HG03457 (cell line): ENCODE data around the gene TWIST1.

Experiments
- ATAC-seq: cut with Tn5 transposase; IDR thresholded peaks from one replicate; pipeline ENCODE4 v1.9.1; 2021; ENCODE audit warnings: moderate number of reproducible peaks; ENCODE audit not compliant: unreplicated experiment

TWIST1 gene

GRCh38 chr7:19097165-19098055 is 20.0 kb downstream of the TWIST1 start:
- no peak for ATAC-seq

GRCh38 chr7:19095353-19095860 is 22.0 kb downstream of the TWIST1 start:
- no peak for ATAC-seq

GRCh38 chr7:19094598-19095352 is 22.7 kb downstream of the TWIST1 start:
- ATAC-seq: no peak

- ATAC-seq: no peak
Observed at GRCh38 chr7:19094138-19094537, 23.3 kb downstream of the TWIST1 start.

DNA sequence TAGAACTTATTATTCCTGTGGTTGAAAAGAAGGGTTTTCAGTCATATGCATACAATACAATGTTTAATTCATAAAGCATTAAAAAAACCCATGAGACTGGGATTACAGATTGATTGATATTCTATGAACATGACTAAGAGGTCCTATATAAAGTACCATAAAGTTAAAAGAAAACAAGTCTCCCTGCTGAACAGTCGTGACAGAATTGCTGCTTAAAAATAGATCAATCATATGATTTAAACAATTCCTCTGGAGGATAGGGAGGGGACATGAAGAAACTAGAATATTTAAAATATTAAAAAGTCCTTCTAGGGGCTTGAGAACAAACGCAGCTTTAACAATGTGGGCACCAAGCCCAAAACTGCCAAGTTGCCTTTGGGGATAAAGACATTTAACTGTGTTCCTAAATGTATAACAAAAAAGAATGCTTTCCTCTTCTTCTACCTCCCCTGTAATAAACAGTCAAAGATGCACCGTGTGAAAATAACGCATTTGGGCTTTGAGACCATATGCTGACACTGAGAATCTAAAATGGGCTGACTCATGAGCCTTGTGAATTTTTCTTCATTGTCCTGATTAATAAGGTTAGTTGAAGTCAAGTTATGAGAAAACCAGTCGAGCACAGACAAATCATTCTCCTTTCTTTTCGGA is 25.8 kb downstream of the TWIST1 start:
- no peak for ATAC-seq

DNA sequence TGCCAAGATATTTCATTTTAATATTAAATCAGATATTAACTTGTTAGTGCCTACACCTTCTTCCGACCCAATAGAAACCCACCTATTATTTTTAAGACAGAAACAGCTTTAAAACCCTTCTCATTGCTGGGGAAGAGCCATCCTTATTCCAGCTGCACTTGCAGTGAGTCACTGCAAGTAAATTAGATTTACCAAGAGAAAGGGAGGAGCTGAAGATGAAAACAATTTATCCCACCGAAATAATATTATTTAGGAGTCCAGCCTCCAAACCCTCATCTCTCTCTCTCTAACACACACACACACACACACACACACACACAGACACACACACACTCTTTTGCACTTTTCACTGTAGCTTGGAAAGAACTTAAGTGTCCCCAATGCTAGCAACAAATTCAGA is 26.9 kb downstream of the TWIST1 start:
- ATAC-seq: no peak

- ATAC-seq: no peak
Observed at GRCh38 chr7:19089797-19090196, 27.6 kb downstream of the TWIST1 start.

DNA sequence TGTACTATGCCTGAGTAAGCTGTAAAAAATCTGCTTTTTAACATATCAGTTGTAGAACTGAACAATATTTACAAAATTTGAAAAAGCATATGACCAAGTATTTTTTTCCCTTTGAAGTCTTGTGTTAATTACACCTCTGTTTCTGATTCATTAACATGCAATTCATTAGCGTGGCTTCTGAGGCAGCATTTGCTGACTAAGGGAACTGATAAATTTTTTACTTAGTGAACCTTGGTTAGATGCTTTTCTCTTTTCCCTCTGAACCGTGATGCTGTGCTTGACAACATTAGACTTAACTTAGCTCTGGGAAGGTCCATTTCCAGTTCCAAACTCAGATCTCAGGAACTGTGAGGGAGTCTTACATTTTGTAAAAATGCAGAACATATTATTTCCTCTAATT is 28.1 kb downstream of the TWIST1 start:
- ATAC-seq: no peak

DNA sequence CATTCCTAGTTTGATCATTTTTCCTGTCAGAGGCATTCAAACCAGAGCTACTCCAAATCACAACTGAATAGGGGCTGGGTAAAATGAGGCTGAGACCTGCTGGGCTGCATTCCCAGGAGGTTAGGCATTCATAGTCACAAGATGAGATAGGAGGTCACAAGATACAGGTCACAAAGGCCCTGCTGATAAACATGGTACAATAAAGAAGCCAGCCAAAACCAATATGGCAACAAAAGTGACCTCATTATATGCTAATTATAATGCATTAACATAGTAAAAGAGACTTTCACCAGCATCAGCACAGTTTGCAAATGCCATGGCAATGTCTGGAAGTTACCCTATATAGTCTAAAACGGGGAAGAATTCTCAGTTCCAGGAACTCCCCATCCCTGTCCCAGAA is 37.3 kb downstream of the TWIST1 start:
- ATAC-seq: no peak

DNA sequence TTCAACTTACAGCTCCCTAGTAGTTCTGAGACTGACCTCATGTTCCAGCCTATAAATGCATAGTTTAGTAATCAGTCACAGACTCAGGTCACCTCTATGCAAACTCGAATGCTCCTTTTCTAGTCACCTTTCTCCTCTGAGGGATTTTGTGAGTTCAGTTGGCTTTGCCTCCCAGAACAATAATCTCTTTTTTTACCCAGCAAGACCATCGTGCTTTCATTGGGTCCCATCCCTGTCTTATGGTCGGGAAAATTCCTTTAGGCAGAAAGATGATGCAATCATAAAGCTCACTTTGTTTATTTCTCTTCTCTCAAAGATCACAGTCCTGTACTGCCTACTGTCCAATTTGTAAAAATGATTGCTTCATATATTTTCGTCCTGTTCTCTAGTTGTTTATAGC is 38.4 kb downstream of the TWIST1 start:
- no peak for ATAC-seq

- ATAC-seq: no peak
Observed at GRCh38 chr7:19069842-19070241, 47.6 kb downstream of the TWIST1 start.

- no peak for ATAC-seq
Observed at GRCh38 chr7:19066170-19066569, 51.3 kb downstream of the TWIST1 start.
